Activated B cell treated with CpG ODN at 0.5 μM for 24 hours (primary cell): ENCODE measurements around the gene PDLIM4. TPM values are rescaled to one million over a fixed set of nuclear protein-coding genes. Genes with fewer than 3 reads are reported as not detected.

Source experiments
- ATAC-seq: fragments of 200-7000 bp; cut with Tn5 transposase; one replicate; pipeline ENCODE4 v1.10.0; 2021; ENCODE audit warnings: low read depth, mild to moderate bottlenecking, moderate library complexity
- CTCF ChIA-PET: fragments of 350-600 bp; sonication (Branson Sonifier 250); formaldehyde crosslinking; loops from one replicate; lab custom pipeline; 2021; ENCODE audit warnings: antibody characterized with exemption; lab: Charles Lee
- POLR2A ChIA-PET: fragments of 350-600 bp; sonication (Branson Sonifier 250); formaldehyde crosslinking; loops from one replicate; lab custom pipeline; 2021; ENCODE audit warnings: antibody characterized with exemption; lab: Charles Lee
- DNase-seq: peaks from one replicate; pipeline ENCODE4 v3.0.0; 2022
- H3K27ac Mint-ChIP-seq: one replicate; pipeline ENCODE4 v1.8.0; 2020; ENCODE audit warnings: mixed read lengths
- H3K27me3 Mint-ChIP-seq: one replicate; pipeline ENCODE4 v1.8.0; 2021; ENCODE audit warnings: mixed read lengths
- H3K36me3 Mint-ChIP-seq: one replicate; pipeline ENCODE4 v1.8.0; 2021; ENCODE audit warnings: low read depth, mixed read lengths
- H3K4me1 Mint-ChIP-seq: one replicate; pipeline ENCODE4 v1.8.0; 2021; ENCODE audit warnings: mixed read lengths
- H3K4me3 Mint-ChIP-seq: one replicate; pipeline ENCODE4 v1.8.0; 2020; ENCODE audit warnings: mild to moderate bottlenecking, mixed read lengths
- H3K9me3 Mint-ChIP-seq: one replicate; pipeline ENCODE4 v1.8.0; 2020; ENCODE audit warnings: mixed read lengths
- CTCF ChIP-seq: fragments of 200-600 bp; IDR thresholded peaks from one replicate; pipeline ENCODE4 v1.8.0; 2022; ENCODE audit warnings: antibody characterized with exemption, mild to moderate bottlenecking
- intact Hi-C: fragments of 100-400 bp; cut with micrococcal nuclease; formaldehyde crosslinking; loops from one replicate; pipeline ENCODE4 v1.15.1; 2024
- total RNA-seq: library from RNA; stranded (reverse); gene quantifications from 2 replicates; pipeline ENCODE4 v1.2.3, GENCODE V29; 2022

The PDLIM4 gene
- total RNA-seq, 1 donor from 2014 or later: not detected

GRCh38 chr5:132269635-132270334 is 12.3 kb downstream of the PDLIM4 start:
- CTCF ChIA-PET: no interaction called here
- ATAC-seq (no peak), DNase-seq (no peak)
- POLR2A ChIA-PET: interaction anchor here (1.2 kb wide), 1 partner anchor 24 kb away, joined by 3 read pairs; the partner anchor contains the start of gene SLC22A4
- TF ChIP-seq CTCF: no peak
- intact Hi-C loops: no loop called here
- H3K4me1 Mint-ChIP-seq: peaks cover 12% of the 10 kb centered on the region
- no peaks in the 10 kb centered on the region for H3K9me3 Mint-ChIP-seq
- H3K36me3 Mint-ChIP-seq: no peaks in the 10 kb centered on the region
- H3K27me3 Mint-ChIP-seq: peaks cover 8% of the 10 kb centered on the region
- no peak overlapping the region for H3K4me3 Mint-ChIP-seq
- H3K27ac Mint-ChIP-seq: no peak overlapping the region

- ATAC-seq (no peak), DNase-seq (no peak)
- Mint-ChIP-seq H3K9me3 (no peaks in the 10 kb centered on the region), H3K4me3 (no peak overlapping the region), H3K27ac (no peak overlapping the region), H3K27me3 (peaks cover 8% of the 10 kb centered on the region), H3K36me3 (no peaks in the 10 kb centered on the region), H3K4me1 (peaks cover 12% of the 10 kb centered on the region)
- CTCF ChIA-PET: no interaction called here
- POLR2A ChIA-PET: no interaction called here
- TF ChIP-seq CTCF: no peak
- intact Hi-C loops: no loop called here
Measured at GRCh38 chr5:132270335-132270665, 12.8 kb downstream of the PDLIM4 start.

GRCh38 chr5:132270706-132271105 is 13.2 kb downstream of the PDLIM4 start:
- intact Hi-C loops: no loop called here
- Mint-ChIP-seq H3K27me3 (peaks cover 11% of the 10 kb centered on the region), H3K9me3 (no peaks in the 10 kb centered on the region), H3K27ac (no peak overlapping the region), H3K4me3 (no peak overlapping the region), H3K36me3 (no peaks in the 10 kb centered on the region), H3K4me1 (peaks cover 12% of the 10 kb centered on the region)
- DNase-seq (no peak), ATAC-seq (no peak)
- TF ChIP-seq CTCF: no peak
- ChIA-PET CTCF (no interaction called here), POLR2A (no interaction called here)

- peak overlapping the region; percentile 68 for H3K4me3 Mint-ChIP-seq
- no peaks in the 10 kb centered on the region for H3K36me3 Mint-ChIP-seq
- no peak for TF ChIP-seq CTCF
- DNase-seq: no peak
- H3K27ac Mint-ChIP-seq: no peak overlapping the region
- peaks cover 11% of the 10 kb centered on the region for H3K27me3 Mint-ChIP-seq
- ATAC-seq: peak; percentile 47
- intact Hi-C loops: loop anchor here (1.0 kb wide), 5 partner anchors 23 to 549 kb away; partner anchors contain the start of genes SLC22A4 and SLC22A5
- peaks cover 12% of the 10 kb centered on the region for H3K4me1 Mint-ChIP-seq
- ChIA-PET CTCF (interaction anchor here (1.3 to 2.8 kb wide), 5 partner anchors 10 to 229 kb away, joined by 3 to 13 read pairs (median 6); partner anchors contain the start of gene SLC22A5), POLR2A (no interaction called here)
- H3K9me3 Mint-ChIP-seq: no peaks in the 10 kb centered on the region
Measured at GRCh38 chr5:132271251-132272246, 14.1 kb downstream of the PDLIM4 start.
